ENCODE measurements around the gene SFI1. TPM values are rescaled to one million over a fixed set of nuclear protein-coding genes. Genes with fewer than 3 reads are reported as not detected.

SFI1 gene
- total and polyA plus RNA-seq, 4 donors: 14.0 to 46.0 (median 32.7) TPM

- Histone ChIP-seq H3K27ac (ENCODE audit: low read depth in 1 of 2, low read length in 1 of 2) (no peak overlapping the region), H3K27me3 (ENCODE audit: control insufficient read depth in 3 of 3, insufficient read depth in 3 of 3, low read length in 2 of 3) (no peaks in the 10 kb centered on the region), H3K4me1 (ENCODE audit: control insufficient read depth in 5 of 5, insufficient read depth in 5 of 5, low read length in 5 of 5) (no peaks in the 10 kb centered on the region), H3K4me3 (no peak overlapping the region), H3K9ac (ENCODE audit: insufficient read depth in 1 of 2, low read length in 2 of 2) (no peak overlapping the region), H3K9me3 (ENCODE audit: control insufficient read depth in 4 of 4, insufficient read depth in 3 of 4, low read length in 3 of 4) (no peaks in the 10 kb centered on the region), H3K36me3 (ENCODE audit: control insufficient read depth in 4 of 4, insufficient read depth in 4 of 4, low read length in 4 of 4) (peaks cover 2 to 21% (median 8%) of the 10 kb centered on the region in 4 donors)
- 95 to 98% methylated on average over 3 of the region's 3 CpGs for WGBS, 2 donors
- DNase-seq: no peak
- no peak for TF ChIP-seq CTCF (IDR thresholded peaks at IDR 0.05; ENCODE audit: control extremely low read depth, extremely low read depth)
- ATAC-seq (ENCODE audit: insufficient read depth, low FRiP score): no peak
Observed at GRCh38 chr22:31583861-31584485, 87.6 kb downstream of the SFI1 start.

- TF ChIP-seq CTCF (IDR thresholded peaks at IDR 0.05; ENCODE audit: control extremely low read depth, extremely low read depth): no peak
- DNase-seq (no peak), ATAC-seq (ENCODE audit: insufficient read depth, low FRiP score) (no peak)
- WGBS, 2 donors: 80 to 86% methylated on average over 5 of the region's 5 CpGs
- H3K27ac ChIP-seq (ENCODE audit: low read depth in 1 of 2, low read length in 1 of 2): no peak overlapping the region
- no peaks in the 10 kb centered on the region for H3K27me3 ChIP-seq (ENCODE audit: control insufficient read depth in 3 of 3, insufficient read depth in 3 of 3, low read length in 2 of 3)
- no peak overlapping the region for H3K4me3 ChIP-seq
- H3K9me3 ChIP-seq (ENCODE audit: control insufficient read depth in 4 of 4, insufficient read depth in 3 of 4, low read length in 3 of 4): no peaks in the 10 kb centered on the region
- no peak overlapping the region for H3K9ac ChIP-seq (ENCODE audit: insufficient read depth in 1 of 2, low read length in 2 of 2)
- peaks cover 2 to 24% (median 8%) of the 10 kb centered on the region in 4 donors for H3K36me3 ChIP-seq (ENCODE audit: control insufficient read depth in 4 of 4, insufficient read depth in 4 of 4, low read length in 4 of 4)
- H3K4me1 ChIP-seq (ENCODE audit: control insufficient read depth in 5 of 5, insufficient read depth in 5 of 5, low read length in 5 of 5): no peaks in the 10 kb centered on the region
Observed at GRCh38 chr22:31584804-31585160, 88.4 kb downstream of the SFI1 start.

GRCh38 chr22:31585161-31585859 is 89.0 kb downstream of the SFI1 start:
- Histone ChIP-seq H3K9ac (ENCODE audit: insufficient read depth in 1 of 2, low read length in 2 of 2) (no peak overlapping the region), H3K36me3 (ENCODE audit: control insufficient read depth in 4 of 4, insufficient read depth in 4 of 4, low read length in 4 of 4) (peaks cover 2 to 20% (median 8%) of the 10 kb centered on the region in 4 donors), H3K27ac (ENCODE audit: low read depth in 1 of 2, low read length in 1 of 2) (peak overlapping the region in 1 of 2 donors; percentile 50), H3K27me3 (ENCODE audit: control insufficient read depth in 3 of 3, insufficient read depth in 3 of 3, low read length in 2 of 3) (no peaks in the 10 kb centered on the region), H3K9me3 (ENCODE audit: control insufficient read depth in 4 of 4, insufficient read depth in 3 of 4, low read length in 3 of 4) (no peaks in the 10 kb centered on the region), H3K4me3 (no peak overlapping the region), H3K4me1 (ENCODE audit: control insufficient read depth in 5 of 5, insufficient read depth in 5 of 5, low read length in 5 of 5) (no peaks in the 10 kb centered on the region)
- ATAC-seq (ENCODE audit: insufficient read depth, low FRiP score): peak; percentile 21
- 46 to 48% methylated on average over 3 of the region's 3 CpGs for WGBS, 2 donors
- no peak for TF ChIP-seq CTCF (IDR thresholded peaks at IDR 0.05; ENCODE audit: control extremely low read depth, extremely low read depth)
- DNase-seq: peak in 1 of 3 donors; percentile 4
